Activated CD8-positive, alpha-beta memory T cell treated with anti-CD3 and anti-CD28 coated beads for 48 hours (primary cell): ENCODE results near the gene ID3.
"Not testable (repeated sequence)": the region's sequence is repeated elsewhere in the genome, so short reads cannot be mapped to it uniquely, and the experiment has no call there.

Experiments used
- DNase-seq, 3 experiments: peaks; one replicate each; pipeline ENCODE4 v3.0.0-alpha.2; 2020; ENCODE audit warnings: low read depth in 2 of 3, low spot score in 2 of 3

ID3 gene

DNA sequence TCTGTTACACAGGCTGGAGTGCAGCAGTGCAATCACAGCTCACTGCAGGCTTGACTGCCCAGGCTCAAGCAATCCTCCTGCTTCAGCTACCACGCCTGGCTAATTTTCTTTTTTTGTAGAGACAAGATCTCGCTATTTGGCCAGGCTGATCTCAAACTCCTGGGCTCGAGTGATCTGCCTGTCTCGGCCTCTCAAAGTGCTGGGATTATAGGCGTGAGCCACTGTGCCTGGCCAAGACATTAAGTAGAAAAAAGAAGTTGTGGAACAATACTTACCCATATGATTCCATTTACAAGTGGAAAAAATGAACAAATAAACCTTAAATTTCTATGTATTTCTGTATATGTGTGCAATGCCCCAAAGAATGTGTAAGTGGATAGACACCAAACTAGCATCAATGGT is 30.3 kb upstream of the ID3 start:
- no peak for DNase-seq

DNA sequence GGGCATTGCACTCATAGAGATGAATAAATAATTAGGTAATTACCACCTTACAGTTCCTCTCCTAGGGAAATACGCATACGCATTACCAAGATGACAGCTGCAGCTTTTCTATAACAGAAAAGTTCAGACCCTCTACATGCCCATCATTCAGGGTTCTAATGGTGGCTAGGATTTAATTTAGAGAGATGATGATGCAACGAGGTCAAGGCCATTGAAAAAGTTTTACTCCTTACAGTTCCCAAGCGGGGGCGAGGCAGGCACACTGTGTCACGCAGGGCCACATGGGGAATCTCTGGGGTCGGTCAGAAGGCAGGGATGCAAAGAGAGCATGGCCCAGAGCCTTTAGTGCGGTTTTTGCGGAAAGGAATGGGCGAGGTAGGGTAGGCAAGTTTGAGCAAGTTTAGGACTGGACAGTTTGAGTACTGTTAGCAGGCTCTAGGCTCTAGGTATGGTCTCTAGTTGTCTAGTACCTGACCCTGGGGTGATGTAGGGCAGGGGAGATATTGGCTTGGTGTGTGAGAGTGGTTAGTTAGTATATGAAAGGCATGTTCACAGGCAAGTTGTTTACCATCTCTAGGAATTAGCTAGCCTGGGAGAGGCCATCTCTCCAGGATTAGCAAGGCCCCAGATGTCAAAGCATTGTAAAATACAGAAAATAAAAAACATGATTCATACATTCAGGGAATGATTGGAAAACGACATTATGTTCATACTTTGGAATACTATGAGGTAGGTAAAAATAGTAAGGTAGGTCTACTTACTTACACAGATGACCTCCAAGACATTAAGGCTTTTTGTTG is 29.6 kb upstream of the ID3 start:
- no peak for DNase-seq

DNA sequence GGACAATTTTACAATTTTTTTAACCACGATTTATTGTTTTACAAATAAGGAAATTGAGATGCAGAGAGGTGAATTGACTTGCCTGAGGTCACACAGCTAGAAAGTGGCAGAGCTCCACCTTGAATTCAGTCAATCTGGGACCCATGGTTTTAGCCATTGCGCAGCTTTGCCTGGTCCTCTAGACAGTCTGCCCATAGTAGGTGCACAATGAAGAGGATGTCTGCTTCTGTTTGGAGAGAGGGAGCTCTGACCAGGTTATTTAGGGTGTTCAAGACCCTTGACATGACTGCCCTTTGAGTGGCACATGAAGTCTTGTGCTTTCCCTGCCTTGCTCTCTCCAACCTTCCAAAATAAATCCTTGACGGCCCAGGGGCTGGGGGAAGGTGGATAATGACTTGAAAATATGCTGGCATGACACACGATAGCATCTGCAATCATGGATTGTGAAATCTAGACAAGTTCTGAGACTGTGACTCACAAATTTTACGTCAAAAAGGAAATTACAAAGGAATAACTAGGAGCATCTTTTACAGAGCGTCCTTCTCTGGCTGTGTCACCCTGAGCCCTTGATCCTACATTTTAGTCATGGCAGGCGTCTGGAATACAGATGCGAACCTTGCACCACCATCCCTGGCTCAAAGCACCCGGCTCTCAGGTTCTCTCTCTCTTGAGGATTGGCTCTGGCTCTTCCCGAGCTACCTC is 26.2 kb upstream of the ID3 start:
- DNase-seq, result no peak

DNA sequence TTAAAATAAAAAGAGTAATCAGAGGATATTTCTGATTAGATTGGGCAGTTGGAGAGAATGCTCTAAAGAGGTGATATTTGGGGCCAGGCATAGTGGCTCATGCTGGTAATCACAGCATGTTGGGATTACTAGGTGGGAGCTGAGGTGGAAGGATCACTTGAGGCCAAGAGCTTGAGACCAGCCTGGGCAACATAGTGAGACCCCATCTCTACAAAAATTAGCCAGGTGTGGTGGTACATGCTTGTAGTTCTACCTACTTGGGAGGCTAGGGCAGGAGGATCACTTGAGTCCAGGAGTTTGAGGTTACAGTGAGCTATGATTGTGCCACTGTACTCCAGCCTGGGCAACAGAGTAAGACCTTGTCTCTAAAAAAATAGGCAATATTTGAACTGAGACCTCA is 24.4 kb upstream of the ID3 start:
- not testable (repeated sequence) for DNase-seq

DNA sequence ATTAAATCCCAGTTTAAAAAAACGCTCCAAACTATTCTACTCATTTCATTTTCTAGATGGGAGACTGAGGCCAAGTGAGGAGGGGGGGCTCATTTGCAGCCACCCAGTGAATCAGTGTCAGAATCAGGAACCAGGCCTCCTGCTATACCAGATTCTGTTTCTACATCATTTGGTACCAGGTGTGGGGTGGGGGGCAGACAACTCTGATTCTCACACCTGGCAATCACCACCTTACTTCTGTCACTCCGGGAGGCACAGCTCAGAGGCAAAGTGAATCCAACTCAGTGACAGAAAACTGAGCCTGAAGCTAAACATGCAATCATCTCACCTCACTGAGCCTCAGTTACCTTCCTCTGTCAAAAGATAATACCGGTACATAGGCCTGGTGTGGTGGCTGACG is 23.5 kb upstream of the ID3 start:
- DNase-seq, result no peak

DNA sequence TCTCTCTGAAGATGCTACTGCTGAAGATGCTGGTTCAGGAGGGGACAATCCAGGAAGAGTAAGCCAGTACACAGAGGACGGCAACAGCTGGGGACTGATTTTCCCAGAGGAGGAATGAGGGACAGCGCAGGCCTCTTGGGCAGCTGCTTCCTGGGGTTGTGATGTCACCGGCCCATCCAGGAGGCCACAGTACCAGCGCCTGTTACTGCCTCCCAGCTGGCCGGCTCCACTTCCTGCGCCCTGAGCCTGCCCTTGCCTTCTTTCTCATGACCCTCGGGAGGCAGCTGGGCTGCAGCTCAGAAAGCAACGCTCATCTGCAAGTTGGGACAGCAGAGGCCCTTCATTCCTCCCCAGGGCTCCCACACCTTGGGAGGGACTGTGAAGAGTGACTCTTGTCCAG is 21.9 kb upstream of the ID3 start:
- DNase-seq, result no peak

DNA sequence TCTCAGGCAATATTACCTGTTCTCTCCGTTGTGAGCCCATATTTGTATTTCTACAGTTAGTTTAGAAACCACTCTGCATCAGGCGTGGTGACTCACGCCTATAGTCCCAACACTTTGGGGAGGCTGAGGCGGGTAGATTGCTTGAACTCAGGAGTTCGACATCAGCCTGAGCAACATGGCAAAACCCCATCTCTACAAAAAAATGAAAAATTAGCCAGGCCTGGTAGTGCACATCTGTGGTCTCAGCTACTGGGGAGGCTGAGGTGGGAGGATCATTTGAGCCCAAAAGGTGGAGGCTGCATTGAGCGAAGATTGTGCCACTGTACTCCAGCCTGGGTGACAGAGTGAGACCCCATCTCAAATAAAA is 19.7 kb upstream of the ID3 start:
- DNase-seq, result no peak

DNA sequence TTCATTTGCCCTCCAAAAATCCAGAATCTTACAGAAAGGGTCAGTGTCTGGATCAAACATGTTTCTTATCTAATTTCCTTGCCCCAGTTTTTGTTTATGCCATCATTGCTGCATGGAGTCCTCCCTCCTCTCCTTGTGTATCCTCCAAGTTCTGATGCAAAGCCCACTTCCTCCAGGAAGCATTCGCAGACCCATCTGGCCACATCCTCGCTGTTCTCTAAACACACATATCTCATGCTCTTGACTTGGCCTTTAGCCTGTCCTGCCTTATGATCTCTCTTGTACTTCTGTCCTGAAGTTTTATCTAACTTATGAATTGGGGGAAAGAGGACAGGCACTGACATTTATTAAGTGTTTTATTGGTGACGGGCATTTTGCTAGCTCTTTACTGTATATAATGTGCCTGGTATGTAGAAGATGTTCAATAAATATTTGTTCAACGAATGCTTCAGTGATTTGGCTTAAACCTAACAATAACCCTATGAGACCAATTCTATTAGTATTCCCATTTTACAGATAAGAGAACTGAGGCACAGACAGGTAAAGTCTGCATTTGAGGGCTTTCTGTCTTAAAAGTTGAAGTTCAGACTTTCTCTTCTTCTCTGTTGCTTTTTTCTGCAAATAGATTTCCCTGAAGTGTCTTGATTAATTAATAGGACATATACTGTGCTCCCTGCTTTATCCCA is 19.2 kb upstream of the ID3 start:
- DNase-seq, result no peak

DNA sequence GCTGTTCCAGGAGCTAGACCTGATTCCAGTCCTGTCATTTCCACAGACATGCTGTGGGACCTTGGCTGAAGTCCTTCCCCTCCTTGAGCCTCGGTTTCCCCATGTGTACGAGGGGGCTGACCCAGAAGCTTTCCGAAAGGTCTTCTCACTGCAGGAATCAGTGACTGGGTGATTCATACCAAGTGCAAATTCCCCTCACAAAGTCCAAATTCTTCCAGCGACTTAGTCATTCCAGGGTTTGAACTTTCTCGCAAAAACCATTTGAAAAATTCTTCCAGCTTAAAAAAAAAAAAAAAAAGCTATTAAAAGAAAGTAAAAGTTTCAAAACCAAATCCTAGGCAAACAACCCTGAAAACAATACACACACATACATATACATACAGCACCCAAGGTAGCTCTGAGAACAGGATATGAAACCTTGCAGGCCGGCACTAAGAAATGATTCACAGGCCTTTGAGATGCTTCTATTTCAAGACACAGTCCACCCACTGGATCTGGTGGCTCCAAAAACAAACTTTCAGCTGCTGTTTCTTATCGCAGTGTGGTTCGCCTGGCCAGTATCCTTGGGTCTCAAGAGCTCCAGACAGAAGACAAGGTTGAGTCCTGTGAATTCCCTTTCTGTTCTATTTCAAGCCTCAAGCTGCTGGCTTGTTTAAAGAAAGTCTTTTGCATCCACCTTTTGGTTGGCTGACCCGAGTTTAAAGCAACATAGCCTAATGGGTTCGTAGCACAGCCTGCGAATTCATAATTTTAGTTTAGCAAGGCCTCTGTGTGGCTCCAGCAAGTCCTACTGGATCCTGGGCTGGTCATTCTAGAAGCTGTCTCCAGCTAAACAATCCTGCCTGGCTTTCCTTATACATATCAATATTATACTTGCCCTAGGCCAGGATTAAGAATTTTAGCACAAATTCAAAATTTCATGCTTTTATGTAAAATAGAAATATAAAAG is 18.0 kb upstream of the ID3 start:
- no peak for DNase-seq

DNA sequence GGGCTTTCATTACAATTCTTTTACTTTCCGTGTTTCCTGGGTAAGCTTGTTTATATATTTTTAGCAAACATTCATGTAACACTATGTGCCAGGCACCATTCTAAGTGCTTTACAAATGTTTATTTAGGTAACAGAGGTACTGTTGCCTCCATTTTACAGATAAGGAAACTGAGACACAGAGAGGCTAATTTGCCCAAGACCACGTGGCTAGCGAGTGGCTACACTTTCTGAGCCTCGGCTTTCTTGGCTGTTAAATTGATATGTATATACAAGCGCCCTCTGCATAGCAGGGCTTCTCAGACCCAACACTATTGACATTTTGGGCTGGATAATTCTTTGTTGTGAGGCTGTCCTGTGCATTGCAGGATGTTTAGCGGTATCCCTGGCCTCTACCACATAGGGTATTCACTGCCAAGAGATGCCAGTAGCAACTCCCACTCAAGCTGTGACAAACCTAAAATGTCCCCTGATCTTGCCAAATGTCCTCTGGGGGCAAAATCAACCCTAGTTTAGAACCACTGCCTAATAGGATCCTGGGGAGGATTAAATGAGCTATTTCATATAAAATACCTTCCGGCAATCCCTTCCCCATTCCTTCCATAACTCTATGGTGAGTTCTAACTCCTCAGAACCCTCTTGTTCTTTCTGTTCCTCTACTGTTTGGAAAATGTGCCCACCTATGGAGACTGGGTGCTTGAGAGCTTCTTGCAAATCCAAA is 17.2 kb upstream of the ID3 start:
- no peak for DNase-seq

DNA sequence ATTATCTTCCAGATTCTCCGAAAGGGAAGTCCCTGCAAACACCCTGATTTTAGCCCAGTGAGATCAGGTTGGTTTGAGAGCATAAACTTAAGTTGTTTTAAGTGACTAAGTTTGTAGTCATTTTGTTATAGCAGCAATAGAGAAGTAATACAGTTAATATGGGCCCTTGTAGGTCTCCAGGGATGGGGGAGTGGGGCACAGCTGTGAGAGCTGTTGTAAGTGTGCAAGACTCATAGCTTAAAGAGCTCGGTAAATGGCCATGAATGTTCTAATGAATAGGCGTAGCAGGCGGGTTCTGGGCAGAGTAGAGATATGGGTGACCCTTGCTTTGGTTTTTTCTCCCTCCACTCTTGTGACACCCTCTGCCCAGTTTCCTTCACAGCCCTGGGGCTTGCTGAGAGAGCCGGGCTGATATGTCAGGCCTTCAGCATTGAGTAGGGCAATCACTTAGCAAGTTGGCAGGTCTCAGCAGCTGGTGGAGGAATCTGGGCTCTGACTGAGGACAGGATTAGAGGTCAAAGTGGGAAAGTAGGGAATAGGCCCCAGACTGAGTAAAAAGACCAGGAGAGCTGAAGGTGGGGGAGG is 16.0 kb upstream of the ID3 start:
- no peak for DNase-seq

DNA sequence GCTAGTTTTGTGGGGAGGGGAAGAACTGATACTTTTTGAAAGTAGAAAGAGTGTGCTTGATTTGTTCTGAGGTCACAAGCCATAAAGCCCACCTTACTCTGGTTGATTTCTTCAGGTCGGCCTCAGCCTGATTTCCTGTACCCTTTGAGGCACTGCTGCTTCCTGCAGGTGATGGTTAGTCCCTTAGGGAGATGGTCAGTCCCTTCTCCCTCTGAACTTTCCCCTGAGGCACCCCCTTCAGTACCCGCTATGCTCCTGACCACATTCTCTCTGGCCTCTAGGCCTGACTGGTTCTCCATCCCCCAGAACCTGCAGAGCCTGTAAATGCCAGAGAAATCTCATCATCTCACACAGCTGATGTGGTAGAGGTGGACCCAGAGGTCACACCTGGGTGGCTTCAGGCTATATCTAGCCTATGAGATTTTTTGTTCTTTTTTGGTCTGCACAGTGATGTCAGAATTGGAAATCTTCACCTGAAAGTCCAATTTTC is 15.0 kb upstream of the ID3 start:
- no peak for DNase-seq

DNA sequence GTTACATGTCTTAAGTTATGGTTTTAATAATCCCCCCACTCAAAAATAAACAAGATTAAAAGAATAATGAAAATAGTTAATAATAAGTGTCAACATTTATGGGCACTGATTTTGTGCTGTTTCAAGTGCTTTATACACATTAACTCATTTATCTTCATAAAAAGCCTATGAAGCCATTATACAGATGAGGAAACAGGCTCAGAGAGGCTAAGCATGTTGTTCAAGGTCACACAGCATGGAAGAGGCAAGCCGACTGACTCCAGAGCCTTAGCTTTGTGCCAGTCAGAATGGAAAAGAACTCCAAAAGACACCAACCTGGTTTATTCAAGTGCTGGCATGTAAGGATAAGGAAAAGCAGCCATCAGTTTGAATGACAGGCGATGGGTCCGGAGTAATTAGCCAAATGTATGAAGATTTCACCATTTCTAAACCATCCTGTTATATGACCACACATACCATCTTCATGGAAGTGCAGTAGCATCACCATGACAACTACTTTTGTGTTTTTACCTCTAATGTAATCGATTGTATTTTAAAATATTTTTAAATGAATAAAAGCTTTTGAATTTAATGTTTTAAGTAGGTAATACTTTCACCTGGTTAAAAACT is 14.4 kb upstream of the ID3 start:
- DNase-seq, result no peak

DNA sequence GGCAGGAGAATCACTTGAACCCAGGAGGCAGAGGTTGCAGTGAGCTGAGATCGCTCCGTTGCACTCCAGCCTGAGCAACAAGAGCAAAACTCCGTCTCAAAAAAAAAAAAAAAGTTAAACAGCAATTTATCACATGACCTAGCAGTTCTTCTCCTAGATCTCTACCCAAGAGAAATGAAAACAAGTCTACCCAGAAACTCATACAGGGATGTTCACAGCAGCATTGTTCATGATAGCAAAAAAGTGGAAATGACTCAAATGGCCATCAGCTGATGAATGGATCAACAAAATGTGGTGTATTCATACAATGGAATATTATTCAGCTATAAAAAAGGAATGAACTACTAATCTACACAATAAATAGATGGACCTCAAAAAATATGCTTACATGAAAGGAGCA is 12.2 kb upstream of the ID3 start:
- DNase-seq, result no peak

DNA sequence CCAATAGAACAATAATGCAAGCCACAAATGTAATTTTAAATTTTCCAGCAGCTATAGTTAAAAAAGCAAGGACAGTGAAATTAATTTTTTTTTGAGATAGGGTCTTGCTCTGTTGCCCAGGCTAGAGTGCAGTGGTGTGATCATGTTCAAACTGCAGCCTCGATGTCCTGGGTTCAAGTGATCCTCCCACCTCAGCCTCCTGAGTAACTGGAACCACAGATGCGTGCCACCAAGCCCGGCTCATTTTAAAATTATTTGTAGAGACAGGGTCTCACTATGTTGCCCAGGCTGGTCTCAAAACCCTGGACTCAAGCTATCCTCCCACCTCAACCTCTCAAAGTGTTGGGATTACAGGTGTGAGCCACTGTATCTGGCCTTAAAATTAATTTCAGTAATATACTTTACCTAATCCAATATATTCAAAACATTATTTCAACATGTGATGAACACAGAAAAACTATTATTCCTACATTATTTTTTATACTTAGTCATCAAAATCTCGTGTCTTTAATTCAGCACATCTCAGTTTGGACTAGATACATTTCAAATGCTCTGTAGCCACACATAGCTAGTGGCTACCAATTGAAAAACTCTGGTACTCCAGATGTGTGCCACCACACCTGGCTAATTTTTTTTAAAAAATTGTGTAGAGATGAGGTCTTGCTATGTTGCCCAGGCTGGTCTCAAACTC is 10.8 kb upstream of the ID3 start:
- DNase-seq, result no peak

DNA sequence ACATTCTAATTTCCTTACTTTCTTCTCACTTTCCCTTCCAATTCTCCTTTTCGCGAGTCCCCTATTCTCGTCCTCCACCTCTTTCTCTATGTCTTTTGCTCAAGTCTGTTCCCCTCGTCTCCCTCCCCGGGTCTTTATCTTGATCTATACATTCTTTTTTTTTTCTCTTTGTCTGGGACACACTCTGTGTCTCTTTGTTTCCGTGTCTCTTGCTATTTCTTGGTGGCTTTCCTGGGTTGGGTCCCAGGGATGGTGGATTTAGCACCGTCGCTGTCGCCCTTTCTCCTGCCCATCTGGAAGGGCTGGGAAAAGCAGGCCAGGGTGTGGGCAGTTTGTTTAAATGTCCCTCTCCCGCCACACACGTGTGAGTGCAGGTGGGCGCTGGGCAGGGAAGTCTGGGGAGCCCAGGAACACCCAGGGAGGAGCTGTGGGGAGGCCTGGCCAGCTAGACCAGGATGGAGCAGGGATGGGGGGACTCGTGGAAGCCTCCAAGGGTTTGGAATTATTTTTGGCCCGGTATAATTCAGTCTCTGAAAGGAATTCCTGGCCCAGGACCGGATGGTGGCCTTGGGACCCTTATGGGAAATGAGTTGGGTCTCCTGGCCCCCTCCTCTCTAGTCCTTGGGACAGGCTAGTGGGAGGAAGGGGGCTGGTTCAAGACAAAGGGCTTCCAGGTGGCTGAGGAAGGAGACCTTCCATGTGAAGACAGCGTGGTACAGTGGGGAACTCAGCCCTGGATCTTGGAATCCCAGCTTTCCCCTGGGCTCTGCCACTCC is 9.5 kb upstream of the ID3 start:
- DNase-seq, result no peak

DNA sequence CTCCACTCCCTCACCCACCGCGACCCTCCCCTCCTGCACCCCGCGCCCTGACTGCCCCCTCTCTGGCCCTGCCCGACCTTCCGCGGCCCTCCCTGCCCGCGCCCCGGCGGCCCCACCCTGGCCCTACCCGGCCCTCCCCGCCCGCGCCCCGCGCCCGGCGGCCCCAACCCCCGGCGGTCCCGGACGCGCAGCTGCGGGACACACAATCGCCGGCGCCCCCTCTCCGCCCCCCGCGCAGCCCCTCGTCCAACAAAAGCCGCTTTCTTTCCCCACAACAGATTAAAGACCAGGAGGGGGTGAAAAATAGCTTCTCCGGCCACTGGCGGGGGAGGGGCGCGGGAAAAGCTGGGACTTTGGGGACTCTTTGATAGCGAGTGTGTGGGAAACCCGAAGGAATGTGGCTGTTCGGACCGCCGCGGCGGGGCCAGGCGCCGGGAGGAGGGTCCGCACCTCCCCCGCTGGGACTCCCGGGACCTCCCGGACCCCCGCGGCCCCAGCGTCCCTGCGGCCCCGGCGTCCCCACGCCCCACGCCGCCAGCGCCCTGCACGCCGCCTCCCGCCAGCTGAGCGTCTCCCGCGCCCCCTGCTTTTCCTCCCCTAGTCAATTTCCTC is 8.8 kb upstream of the ID3 start:
- DNase-seq, result no peak

DNA sequence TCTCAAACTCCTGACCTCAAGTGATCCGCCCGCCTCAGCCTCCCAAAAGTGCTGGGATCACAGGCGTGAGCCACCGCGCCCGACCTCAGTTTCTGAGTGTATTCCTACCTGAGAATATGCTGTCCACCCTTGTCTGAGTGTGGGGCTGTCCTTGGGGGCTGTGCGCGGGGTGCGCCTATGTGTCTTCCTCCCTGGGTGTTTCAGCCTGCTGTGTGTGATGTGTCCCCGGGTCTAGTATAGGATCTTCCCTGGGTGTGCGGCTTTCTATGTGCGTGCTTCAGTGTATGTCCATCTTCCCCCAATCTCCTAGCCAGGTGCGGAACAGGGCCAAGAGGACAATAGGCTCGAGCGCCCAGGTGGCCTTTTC is 8.3 kb upstream of the ID3 start:
- DNase-seq, result no peak
